HG02763 (cell line): ENCODE data around the gene HGS.

ENCODE experiments used
- ATAC-seq: cut with Tn5 transposase; IDR thresholded peaks from one replicate; pipeline ENCODE4 v1.9.1; 2021; ENCODE audit warnings: mild to moderate bottlenecking, moderate library complexity; ENCODE audit not compliant: unreplicated experiment

The HGS gene

GRCh38 chr17:81715872-81716673 lies 32.3 kb downstream of the HGS start:
- no peak for ATAC-seq

GRCh38 chr17:81716674-81716996 lies 32.8 kb downstream of the HGS start:
- ATAC-seq: no peak

GRCh38 chr17:81717049-81717765 lies 33.4 kb downstream of the HGS start:
- ATAC-seq: no peak

GRCh38 chr17:81717766-81718089 lies 33.9 kb downstream of the HGS start:
- ATAC-seq: no peak

DNA sequence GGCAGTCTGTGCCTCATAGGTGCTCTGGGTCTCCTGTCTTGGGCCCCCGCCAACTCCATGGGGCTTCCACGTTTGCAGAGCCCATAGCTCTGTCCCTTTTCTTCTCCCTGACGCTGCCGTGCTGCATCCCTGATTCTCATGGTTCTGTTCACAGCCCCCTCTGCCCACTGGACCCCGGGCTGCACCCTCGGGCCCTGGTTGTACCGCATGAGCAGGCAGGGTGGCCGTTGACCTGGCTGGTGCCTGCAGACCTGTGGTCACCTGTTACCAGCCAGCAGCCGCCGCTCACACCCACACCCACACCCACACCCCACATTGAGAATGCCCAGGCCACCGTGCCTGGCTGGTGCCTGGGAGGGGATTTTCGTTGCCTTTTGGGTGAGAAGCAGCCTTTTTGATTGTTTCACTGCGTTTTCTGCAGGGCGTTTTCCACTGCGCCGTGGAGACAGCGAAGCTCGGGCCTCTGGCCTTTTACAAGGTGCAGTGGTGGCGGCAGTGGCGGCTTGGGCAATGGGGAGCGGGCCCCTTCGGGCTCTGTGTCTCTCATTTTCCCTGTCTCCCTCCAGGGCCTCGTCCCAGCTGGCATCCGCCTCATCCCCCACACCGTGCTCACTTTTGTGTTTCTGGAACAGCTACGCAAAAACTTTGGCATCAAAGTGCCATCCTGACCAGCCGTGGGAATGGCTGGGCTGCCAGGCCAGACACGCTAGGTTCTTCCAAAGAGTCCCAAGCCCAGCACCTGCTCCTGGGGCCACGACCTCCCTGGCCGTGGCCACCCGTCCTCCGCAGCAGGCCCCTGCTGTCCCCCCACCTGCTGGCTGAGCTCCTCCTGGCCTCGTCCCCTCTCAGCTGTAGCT lies 35.8 kb downstream of the HGS start:
- ATAC-seq: no peak

DNA sequence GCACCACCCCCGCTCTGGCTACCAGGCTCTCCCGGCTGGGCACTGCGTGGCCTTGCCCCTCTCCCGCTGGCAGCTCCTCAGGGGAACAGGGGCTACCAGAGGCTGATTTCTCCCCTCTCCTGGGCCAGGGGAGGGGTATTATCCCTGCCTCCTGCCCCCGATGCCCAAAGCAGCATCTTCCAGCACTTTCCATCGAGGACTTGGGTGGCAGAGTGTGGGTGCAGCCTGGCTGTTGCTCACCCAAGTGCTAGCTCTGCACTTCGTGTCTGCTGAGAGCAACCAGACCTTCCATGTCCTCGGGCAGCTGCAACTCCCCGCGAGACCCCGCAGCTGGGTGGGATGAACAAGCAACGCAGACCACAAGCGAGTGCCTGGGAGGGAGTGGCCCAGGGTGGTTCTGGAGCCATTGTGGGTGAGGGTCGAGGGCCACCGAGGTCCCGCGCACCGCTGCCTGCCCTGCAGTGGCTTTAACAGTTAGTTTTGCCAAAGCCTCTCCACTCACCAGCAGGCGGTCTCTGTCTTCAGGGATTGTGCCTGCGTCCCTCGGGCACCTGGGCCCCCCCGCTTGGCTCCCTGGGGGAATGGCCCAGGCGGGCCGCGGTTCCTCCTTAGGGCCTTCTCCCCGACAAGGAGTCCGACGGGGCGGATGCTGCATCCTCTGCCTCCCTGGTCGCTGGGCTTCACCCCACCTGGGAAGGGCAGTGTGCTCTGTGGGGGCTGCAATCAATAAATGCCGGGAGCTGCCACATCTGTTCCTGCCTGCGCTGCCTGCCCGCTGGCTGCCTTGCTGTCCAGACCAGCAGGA lies 36.7 kb downstream of the HGS start:
- no peak for ATAC-seq

DNA sequence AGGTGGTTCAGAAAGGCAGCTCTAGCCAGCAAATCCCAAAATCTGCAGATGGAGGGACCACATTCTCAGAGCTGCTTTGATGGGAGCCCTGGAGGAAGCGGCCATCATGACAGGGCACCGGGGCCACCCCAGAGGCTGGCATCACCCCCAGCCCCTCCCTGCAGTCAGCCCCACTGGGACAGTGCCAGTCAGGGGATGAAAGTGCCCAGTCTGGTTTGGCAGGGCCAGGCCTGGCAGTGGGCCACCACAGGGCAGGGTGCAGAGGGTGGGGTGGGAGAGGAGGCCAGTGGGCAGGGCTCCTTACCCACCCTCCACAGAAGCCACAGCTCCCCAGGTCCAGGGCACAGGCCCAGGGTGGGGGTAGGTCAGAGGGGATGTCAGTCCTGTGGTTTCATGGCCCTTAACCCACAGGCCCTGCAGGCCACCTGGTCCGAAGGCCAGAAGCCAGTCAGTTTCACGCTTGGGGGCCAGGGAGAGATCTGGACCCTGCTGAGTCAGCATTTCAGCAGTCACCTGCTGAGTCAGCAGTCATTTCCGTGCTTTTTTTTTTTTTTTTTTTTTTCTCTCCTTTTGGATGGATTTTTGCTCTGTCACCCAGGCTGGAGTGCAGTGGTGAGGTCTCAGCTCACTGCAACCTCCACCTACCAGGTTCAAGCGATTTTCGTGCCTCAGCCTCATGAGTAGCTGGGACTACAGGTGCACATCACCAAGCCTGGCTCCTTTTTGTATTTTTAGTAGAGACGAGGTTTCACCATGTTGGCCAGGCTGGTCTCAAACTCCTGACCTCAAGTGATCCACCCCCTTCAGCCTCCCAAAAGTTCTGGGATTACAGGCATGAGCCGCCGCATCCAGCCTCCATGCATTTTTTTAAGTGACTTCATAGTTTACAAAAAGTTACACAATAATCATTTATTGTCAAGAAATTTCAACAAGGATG lies 38.6 kb downstream of the HGS start:
- ATAC-seq: no peak

DNA sequence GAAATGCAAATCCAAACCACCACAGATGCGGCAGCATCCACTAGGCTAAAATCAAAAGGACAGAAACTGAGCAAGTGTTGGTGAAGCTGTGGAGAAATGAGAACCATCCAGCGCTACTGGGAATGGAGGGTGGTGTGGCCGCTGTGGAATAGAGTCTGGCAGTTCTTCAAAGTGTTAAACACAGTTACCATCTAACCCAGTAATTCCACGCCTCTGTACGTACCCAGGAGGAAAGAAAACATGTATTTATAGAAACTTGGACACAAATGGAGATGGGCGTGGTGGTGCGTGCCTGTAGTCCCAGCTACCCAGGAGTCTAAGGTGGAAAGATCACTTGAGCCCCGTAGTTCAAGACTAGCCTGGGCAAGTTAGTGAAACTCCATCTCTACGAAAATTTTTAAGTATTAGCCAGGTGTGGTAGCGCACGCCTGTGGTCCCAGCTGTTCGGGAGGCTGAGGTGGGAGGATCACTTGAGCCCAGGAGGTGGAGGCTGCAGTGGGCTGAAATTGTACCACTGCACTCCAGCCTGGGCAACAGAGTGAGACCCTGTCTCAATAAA lies 39.9 kb downstream of the HGS start:
- ATAC-seq: no peak

- ATAC-seq: no peak
Observed at GRCh38 chr17:81725439-81725838, 41.6 kb downstream of the HGS start.

GRCh38 chr17:81726004-81726403 lies 42.2 kb downstream of the HGS start:
- no peak for ATAC-seq

DNA sequence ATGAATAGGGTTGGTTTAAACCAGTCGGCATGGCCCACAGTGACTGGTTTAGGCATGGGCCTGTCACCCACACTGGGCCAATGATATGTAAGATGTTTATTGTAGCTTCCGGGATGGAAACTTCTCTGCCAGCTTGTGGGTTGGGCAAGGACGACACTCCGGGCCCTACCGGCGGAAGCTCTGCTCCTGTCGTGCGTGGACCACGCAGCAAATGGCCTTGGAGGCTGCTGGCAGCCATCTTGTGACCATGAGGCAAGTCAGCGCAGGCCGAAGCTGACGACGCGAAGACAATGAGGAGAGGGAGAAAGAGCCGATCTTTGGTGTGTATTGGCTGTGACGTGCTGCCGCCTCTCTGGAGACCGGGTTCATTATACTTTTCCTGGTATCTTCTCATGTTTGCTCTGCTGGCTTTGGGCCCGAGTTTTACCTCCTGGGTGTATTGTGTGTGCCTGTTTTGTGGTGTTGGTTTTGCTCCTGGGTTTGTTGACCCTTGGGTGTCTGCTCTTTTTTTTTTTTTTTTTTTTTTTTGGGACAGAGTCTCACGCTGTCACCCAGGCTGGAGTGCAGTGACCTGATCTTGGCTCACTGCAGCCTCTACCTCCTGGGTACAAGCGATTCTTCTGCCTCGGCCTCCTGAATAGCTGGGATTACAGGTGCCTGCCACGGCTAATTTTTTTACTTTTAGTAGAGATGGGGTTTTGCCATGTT lies 43.7 kb downstream of the HGS start:
- ATAC-seq: no peak

DNA sequence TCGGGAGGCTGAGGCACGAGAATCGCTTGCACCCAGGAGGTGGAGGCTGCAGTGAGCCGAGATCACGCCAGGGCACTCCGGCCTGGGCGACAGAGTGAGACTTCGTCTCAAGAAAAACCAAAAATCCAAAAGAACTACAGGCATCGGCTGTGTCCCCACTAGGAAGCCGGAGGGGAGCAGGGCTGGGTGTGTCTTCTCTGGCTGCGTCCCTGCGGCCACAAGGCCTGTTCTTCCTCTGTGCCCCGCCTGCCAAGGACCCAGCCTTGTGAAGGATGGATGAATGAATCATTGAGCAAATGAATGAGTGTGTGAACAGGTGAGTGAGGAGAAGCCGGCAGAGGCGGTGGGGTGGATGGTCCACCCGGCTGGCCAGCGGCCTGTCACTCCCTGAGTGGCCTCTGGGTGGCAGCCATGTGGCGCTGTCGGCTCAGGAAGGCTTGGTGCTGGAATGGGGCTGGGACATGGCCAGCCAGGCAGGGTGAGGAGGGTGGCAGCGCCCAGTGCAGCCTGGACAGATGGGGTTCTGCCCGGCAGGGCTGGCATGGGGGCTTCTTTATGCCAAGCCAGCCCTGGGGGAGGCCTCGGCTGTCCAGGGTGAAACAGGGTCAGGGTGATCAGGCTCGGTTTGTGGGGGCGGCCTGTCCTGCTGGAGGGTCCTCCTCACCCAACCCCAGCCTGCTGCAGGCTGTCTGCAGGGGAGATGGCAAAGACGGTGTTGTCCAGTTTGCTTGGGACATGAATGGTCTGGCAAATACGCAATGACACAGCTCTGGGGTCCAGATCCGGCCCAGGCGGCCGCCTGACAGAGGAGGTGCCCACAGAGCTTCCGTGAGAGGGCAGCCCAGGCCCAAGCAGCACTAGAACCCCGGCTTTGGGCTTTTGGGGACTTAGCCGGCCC lies 49.9 kb downstream of the HGS start:
- no peak for ATAC-seq

DNA sequence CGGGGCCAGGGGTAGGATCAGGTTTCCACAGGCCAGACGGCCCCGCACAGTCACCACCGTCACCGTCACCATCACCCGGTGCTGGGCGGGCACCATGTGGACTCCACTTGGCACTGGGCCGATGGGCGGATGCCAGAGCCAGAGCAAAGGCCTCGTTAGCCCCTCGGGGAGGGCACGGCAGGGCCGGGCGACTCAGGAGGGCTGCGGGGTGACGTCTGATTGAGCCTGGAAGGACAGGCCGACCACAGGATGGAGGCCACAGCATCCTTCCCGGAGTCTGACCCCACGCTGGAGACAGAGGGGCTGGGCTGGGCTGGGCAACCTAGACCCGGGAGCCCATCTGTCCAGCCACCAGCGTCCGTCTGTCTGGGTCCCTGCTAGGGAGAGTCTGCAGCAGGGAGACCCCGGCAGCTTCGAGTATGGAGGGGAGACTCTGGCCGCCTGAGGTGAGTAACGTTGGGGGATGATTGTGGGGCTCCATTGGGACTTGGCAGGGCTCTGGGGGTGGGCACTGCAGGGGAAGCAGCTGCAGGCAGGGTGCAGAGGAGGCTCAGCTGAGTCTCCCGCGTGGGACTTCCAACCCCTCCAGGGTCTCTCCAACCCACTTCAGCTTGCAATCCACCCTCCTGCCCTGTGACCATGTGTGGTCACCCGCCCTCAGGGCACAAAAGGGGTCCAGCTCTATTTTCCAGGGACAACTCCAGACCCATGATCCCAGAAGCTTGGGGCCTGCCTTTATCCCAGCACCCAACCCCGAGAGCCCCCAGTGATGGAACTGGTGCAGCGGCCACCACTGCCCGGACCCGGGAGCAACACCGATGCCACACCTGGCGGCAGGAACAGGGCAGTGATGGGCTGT lies 50.8 kb downstream of the HGS start:
- ATAC-seq: no peak

DNA sequence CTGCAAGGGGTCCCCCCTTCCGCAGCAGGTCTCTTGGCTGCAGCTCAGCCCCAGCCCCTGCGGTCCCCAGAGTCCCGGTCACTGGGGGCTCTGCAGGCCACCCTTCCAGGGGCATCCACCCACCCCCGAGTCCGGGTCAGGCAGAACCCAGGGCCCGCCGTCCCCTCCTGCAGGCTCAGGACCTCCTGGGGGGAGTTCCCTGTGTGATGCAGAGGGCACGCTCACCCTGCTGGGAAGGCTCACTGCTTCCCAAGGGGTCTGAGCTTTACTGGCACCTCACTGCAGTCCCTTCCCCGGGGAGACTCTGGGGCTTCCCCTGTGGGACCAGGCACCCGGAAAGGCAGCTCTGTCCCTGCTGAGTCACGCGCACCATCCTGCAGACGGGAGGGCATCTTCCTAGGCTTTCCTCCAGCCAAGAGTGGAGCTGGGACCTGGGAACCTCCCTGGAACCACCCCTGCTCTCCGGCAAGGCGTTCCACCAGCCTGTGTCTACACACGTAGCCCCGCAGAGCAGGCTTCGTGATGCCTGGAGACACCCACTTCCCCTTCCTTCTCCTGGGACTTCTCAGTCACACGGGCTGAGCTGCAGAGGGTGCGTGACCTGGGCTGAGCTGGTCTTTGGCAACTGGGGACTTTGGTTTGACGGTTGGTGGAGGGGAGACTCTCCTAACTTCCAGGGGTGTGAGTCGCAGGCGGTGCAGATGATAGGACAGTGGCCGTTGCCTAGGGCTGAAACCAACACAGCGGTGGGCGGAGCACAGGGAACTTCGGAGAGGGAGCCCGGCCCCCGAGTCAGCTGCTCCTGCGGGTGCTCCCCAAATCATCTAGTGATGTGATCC lies 51.7 kb downstream of the HGS start:
- no peak for ATAC-seq

DNA sequence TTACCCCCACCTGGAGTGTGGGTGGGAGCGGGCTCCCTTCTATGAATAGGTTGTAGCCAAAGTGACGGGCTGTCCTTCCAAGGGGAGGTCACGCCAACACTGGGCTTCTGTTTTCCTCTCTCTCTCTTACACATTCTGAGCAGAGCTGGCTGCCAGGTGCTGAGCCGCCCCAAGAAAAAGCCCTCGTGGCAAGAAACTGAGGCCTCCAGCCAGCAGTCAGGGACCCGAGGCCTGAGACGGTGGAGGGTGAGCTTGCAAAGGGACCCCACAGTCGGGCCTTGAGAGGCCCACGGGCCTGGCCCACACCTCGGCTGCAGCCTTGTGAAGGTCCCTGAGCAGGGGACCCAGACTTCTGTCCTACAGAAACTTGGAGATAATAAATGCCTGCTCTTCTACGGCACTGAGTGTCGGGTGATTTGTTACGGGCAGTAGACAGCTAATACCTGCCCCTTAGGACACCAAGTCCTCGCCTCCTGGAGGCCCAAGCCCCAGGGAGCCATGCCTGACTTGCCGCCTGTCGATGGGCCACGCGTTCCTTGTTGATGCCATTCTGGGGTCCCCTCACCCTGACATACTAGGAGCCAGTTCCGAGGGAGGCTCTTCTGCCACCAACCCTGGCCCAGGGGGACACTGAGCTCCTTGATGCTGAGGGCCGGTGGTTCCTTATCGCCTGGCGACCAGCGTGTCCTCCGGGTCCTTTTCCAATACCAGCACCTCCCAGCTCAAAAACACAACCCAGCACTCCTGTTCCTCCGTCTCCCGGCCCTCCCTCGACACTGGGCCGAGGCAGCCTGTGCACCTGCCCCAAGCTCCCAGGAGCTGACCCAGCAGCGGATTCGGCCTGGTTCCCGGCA lies 54.4 kb downstream of the HGS start:
- no peak for ATAC-seq
